WI38 (cell line): Measurements from ENCODE around the gene SMYD1.

Experiments
- H3K4me3 ChIP-seq: 2 replicates; pipeline ENCODE4 v1.5.1; 2011; ENCODE audit warnings: low read depth, mild to moderate bottlenecking, control low read depth, low read length
- TF ChIP-seq, protein P1 (sequence below): IDR thresholded peaks from 2 replicates; pipeline ENCODE4 v1.5.1; 2012; ENCODE audit warnings: low read depth, mild to moderate bottlenecking, control low read depth, low read length

Gene SMYD1

GRCh38 chr2:88144271-88144670, 76.6 kb downstream of the SMYD1 start:
- TF ChIP-seq, protein P1, sequence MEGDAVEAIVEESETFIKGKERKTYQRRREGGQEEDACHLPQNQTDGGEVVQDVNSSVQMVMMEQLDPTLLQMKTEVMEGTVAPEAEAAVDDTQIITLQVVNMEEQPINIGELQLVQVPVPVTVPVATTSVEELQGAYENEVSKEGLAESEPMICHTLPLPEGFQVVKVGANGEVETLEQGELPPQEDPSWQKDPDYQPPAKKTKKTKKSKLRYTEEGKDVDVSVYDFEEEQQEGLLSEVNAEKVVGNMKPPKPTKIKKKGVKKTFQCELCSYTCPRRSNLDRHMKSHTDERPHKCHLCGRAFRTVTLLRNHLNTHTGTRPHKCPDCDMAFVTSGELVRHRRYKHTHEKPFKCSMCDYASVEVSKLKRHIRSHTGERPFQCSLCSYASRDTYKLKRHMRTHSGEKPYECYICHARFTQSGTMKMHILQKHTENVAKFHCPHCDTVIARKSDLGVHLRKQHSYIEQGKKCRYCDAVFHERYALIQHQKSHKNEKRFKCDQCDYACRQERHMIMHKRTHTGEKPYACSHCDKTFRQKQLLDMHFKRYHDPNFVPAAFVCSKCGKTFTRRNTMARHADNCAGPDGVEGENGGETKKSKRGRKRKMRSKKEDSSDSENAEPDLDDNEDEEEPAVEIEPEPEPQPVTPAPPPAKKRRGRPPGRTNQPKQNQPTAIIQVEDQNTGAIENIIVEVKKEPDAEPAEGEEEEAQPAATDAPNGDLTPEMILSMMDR: no peak
- H3K4me3 ChIP-seq: no peak overlapping the region

DNA sequence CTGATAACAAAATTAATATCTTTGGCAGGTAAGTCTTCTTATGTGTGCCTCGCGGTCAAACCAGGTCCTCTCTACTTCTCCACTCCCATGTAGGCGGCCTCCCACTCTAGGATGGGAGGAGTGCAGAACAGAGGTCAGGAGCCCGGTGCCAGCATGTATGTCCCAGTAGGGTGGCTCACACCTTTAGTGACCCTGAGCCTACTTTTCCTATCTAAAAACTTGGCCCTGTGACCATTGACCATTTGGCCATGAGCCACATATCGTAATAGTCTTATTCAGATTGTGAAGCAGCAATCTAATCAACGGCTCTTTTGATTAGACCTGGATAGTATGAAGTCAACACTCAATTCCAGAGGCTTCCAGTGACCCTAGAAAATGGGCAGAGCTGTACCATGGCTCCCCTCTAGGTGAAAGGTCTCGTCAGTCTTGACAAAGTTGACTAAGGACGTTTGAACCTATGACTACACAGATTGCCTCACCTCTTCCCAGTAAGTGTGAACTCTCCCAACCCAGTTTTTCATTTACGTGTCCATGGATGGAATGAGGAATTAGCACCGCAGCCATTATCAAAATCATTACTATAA, 77.4 kb downstream of the SMYD1 start:
- H3K4me3 ChIP-seq: no peak overlapping the region
- TF ChIP-seq, protein P1: no peak

GRCh38 chr2:88146590-88146989, 79.0 kb downstream of the SMYD1 start:
- TF ChIP-seq, protein P1: no peak
- no peak overlapping the region for H3K4me3 ChIP-seq

DNA sequence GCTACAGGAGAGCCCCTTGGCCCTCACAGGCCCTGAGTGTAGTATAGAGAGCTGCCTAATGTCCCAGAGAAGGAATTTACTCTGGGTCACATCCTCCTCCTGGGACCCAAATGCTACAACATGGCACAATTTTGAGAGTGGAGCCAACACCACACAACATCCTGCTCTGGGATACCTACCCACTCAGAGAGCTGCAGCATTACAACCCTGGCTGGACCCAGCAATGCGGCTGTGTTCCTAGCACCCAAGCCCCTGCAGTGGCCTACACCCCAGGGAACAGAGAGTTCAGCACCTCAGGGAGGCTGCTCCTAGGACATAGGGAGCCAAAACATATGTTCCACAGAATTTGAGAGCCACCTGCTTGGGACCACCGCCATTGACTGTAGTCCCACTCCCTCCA, 79.5 kb downstream of the SMYD1 start:
- TF ChIP-seq, protein P1: no peak

DNA sequence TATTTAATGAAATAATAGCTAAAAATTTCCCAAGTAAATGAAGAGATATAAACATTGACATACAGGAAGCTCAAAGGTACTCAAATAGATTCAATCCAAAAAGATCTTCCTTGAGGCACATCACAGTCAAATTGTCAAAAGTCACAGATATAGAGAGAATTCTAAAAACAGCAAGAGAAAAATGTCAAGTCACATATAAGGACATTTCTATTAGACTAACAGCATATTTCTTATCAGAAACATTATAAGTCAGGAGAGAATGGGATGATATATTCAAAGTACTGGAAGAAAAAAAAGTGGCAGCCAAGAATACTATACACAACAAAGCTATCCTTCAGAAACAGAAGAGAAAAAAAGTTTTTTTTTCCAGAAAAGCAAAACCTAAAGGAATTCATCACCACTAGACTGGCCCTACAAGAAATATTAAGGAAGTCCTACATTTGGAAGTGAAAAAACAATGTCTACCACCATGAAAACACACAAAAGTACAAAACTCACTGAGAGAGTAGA, 81.4 kb downstream of the SMYD1 start:
- TF ChIP-seq, protein P1: no peak
- no peak overlapping the region for H3K4me3 ChIP-seq

More for the DNA sequence above, 79.5 kb downstream of the SMYD1 start:
- H3K4me3 ChIP-seq: no peak overlapping the region

- TF ChIP-seq, protein P1: no peak
- no peak overlapping the region for H3K4me3 ChIP-seq
Observed at GRCh38 chr2:88159481-88159880, 91.9 kb downstream of the SMYD1 start.

- TF ChIP-seq, protein P1: peak; percentile 66
- no peak overlapping the region for H3K4me3 ChIP-seq
Observed at GRCh38 chr2:88159955-88160415, 92.4 kb downstream of the SMYD1 start.
